ENCODE results near the gene MRPL14.
A peak's percentile ranks its signal among the peaks of the same experiment; 100 is the strongest.
"Not testable (repeated sequence)": the region's sequence is repeated elsewhere in the genome, so short reads cannot be mapped to it uniquely, and the experiment has no call there.

The MRPL14 gene

DNA sequence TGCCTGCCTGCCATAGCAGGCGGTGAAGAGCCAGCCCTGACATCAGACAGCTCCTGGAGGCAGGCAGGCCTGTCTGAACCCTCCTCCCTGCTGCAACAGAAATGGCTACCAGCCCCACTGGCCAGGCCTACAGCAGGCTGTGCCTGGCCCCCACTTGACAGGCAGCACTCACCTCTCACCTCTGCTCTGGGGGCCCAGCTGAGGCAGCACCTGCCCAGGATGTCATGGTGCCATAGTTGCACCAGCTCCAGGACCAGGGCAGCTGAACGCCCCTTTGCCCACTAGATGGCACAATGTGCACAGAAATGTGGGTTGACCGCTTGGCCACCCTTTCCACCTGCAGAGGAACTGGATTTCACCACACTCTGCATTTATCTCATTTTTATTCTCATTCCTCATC lies 30.6 kb downstream of the MRPL14 start:
- peak; percentile 73 for DNase-seq

DNA sequence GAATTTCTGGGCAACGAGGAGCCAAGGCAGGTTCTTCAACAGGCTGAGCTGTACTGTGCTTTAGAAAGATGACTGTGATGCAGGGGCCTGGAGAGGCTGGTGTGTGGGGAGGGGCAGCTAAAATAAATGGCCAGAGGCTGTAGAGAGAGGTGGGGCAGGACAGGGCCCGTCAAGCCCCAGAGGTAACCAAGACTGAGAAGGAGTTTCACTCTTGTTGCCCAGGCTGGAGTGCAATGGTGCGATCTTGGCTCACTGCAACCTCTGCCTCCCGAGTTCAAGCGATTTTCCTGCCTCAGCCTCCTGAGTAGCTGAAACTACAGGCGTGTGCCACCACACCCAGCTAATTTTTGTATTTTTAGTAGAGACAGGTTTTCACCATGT lies 32.0 kb downstream of the MRPL14 start:
- not testable (repeated sequence) for DNase-seq

DNA sequence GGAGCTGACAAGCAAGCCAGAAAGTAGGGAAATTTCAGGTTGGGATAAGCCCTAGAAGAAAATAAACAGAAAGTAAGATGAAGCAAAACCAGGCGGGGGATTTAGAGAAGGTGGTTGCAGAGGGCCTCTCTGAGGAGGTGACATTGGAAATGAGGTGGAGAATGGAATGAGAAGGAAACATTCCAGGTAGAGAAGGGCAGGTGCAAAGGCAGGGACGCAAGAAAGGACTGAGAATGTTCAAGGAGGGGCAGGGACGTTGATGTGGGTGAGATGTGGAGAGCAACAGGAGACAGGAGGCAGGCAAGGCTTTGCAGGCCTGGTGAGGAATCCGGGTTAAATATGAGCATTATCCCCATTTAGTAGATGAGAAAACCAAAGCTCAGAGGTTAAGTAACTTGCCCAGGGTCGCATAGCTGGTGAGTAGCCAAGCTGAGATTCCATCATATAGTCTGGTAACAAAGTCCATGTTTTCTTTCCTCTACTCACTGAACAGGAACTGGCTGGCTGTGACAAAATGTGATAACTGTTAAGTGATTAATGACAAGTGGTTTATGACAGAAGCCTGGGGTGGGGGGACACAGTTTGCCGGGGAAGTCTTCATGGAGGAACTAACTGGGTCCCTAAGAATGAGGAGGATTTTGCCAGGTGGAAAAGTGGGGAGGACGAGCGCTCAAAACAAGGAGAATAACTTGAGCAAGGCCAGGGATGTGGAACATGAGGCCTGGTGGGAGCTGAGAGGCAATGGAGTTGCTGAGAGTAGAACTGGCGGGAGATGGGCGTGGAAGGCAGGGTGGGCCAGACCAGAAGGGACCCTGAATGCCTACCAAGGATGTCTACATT lies 32.6 kb downstream of the MRPL14 start:
- DNase-seq, result no peak

DNA sequence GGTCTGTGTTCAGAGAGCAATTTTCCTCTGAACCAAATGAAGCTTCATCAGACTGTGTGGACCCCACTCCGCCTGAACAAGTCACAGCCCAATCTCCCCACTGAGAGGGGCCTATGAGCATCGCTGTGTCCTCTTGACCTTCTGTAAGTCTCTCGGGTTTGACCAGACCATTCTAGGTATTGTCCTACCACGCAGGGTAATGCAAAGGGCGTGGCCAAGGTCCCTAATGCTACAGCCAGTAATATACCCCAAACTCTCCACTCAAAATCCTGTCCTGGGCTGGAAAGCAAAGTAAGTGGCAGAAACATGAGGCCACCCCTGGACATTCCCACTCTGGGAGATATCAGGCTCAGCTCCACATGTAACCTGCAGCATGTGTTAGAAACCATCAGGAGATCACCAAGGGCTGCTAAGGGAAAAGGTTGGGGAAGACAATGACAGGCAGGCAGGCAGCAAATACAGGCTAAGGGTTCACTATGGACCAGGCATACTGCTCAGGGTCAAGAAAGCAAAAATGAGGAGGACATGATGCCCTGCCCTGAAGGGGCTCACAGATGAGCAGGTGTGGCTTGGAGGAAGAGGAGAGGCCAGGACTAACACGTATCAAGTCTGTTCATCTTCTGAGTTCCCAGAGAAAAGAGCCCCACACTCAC lies 33.4 kb downstream of the MRPL14 start:
- DNase-seq, result no peak

DNA sequence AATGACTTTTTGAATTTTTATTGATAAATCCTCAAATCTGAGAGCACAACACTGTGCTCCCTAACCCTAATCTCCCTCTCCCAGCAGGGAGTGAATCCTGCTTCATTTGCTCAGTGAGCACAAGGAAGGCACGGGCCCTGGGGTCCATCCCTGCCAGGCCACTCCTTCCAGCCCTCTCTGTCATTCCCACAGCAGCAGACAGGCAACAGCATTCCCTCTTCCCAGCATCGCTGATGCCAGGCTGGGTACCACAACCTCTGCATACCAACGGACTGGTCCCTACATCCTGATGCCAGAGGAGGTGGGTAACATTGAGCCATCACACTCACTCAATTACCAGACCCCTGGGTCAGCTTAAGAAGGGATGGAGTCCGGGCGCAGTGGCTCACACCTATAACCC lies 34.2 kb downstream of the MRPL14 start:
- DNase-seq, result no peak

DNA sequence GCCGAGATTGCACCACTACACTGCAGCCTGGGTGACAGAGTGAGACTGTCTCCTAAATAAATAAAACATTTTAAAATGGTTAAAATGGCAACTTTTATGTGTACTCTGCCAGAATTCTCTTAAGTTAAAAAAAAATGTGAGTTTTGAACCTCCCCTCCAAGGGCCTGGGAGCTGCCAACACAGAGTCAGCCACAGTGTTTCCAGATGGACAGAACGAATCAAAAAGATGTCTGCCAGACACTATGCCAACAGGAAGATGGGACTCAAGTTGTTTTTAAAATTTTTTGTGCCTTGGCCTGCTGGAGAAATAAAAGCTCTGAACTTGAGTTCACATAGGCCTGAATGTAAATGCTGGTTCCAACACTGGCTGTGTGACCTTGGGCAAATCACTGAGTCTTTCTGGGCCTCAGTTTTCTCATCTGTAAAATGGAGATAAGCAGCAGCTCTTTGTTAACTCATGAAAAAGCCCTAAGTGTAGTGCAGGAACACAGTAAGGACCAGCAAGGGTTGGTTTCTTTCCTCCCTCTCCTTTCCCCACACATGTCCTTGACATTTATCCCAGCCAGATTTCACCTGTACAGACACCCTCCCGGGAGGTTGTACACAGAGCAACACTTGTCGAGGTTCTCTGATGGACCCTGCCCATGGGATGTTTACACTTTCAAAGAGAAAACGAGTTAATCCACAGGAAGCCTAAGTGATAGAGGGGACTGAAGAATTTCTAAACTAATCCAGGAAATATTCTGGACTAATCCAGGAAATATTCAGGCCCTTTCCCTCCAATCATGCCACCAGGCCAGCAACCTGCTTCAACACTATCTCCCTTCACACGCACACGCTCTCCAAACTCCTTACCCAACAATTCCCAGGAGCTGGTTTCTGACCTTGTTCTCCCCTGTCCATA lies 35.0 kb downstream of the MRPL14 start:
- no peak for DNase-seq

DNA sequence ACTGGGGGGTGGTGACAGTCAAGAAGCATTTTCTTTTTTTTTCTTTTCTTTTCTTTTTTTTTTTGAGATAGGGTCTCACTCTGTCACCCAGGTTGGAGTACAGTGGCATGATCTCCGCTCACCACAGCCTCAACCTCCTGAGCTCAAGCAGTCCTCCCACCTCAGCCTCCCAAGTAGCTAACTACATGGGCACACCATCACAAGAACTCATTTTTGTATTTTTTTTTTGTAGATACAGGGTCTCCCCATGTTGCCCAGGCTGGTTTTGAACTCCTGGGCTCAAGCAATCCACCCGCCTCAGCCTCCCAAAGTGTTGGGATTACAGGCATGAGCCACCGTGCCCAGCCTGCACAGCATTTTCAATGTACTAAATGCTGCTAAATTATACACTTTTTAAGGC lies 35.9 kb downstream of the MRPL14 start:
- DNase-seq, result not testable (repeated sequence)

DNA sequence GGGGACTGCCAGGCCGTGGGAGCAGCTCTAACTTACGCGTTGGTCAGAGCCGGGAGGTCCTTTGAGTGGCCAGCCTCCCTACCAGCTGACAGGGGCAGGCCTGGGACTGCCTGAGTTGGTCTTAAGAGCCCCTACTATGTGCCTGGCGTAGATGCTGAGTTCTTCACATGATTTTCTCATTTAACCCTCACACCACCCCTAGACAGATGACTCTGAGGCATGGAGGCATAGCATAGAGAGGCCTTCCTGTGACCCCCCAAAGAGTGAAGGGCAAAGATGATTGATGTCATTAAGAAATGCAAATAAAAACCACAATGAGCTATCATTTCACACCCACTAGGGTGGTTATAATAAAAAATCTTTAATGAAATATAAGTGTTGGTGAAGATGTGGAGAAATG lies 36.8 kb downstream of the MRPL14 start:
- no peak for DNase-seq

DNA sequence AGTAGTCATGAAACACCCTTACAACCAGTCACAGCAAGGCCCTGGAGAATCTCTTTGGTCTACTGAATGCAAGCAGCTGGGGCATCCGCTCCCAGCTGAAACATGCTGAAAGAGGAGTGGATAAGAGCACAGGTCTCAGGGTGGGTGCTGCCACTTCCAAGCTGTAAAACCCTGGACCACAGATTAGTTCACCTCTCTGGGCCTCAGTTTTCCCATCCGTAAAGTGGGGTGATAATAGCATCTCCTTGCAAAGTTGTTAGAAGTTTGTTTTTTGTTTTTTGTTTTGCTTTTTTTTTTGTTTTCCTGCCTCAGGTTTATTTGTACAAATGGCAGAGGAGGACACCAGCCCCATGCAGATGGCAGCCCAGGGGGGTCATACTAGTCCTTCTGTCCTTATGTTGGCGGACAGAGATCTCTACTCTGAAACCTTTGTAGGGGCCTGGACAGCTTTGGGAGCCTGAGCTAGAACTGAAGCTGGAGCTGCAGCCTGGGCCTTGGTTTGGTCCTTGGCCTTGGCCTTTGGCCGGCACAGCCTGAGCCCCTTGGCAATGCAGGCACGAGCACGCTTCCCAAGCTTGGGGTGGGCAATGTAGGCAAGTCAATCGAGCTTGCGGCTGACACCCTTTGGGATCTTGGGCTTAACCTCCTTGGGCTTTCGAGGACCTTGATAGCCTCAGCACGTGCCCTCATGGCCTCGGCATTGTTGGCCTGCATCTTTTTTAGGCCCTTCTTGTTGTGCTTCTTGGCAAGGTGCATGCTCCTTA lies 38.2 kb downstream of the MRPL14 start:
- no peak for DNase-seq

DNA sequence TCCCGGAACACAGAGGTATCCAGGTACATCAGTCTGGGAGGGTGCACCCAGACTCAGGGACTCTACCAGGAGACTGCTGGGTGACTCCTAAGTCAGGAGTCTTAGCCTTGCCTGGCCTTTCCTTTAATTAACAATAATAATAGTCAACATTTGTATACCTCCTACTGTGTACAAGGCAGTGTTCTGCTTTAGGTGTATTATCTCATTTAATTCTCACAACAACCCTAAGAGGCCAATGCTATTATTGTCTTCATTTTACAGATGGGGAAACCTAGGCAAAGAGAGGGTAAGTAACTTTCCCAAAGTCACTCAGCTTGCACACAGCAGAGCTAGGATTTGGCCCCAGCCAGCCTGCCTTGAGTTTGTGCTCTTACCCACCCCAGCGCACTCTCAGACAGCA lies 39.6 kb downstream of the MRPL14 start:
- DNase-seq, result no peak

DNA sequence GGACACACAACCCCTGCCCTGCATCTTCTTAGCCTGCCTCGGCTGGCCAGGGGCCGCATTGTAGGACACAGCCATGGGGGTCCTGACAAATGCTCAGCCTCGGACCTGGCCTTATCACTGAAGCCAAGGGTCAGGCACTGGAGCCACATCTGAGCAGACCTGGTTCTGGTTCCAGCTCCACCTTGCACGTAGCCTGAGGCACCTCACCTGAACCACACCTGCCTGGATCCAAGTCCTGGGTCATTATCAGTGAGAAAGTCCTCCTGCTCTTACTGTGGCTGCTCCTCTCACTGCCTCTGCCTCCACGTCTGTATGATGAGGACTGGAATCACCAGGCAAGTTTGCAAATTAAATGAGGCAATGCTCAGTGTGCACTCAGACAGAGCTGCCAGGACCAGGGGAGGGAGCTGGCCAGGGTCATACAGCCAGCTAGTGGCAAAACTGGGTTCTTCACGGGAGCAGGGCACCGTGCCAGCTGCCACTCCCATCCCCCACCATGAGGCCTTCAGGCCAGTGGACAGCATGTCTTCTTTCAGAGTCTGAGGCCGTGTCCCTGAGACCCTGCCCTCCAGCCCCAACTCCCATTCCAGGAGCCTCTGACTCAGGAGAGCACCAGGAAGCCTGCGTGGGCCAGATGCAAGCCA lies 40.2 kb downstream of the MRPL14 start:
- DNase-seq, result no peak

DNA sequence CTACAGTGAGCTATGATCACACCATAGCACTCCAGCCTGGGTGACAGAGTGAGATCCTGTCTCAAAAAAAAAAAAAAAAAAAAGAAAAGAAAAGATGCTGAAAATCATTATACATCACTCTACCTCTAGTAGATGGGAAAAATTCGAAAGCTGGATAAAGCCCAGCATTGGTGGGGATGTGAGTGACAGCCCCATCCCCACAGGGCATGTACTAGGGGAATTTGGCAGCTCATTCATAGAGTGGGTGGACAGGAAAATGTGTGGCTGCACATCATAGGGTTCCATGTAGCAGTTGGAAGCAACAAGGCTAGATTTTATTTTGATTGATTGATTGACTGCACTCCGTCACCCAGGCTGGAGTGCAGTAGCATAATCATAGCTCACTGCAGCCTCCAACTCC lies 42.0 kb downstream of the MRPL14 start:
- DNase-seq, result no peak

DNA sequence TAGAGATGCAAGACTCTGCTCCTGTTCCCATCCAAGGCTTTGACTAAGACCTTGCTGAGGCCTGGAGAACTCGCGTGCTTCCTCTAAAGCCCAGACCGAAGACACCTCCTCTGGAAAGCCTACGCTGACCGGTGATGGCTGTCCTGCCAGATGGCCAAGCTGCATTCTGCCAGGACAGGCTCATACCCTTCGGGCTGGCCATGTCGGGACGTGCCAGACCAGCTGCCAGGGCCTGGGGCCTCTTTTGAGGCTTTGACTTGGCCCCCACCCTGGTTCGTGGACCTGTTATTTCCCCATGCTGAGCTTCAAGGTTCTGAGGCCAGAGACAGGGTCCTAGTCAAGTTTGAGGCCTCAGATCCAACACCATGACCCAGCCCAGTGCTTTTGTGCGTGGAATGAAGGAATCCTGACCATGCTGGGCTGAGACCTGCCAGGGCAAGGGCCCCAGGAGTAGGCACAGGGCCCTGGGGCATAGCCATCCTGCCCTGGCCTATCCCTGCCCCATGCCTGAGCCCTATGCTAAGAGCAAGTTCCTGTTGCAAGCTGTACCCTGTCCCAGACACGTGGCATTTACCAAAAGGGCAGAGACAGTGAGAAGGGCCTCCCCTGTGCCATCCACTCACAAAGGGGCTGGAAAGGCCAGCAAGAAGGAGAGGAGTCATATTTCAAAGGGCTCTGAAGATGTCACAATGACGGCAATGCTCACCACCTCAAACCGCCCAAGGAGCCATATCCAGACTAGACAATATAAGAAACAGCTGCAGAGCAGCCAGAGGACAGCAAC lies 42.8 kb downstream of the MRPL14 start:
- no peak for DNase-seq

DNA sequence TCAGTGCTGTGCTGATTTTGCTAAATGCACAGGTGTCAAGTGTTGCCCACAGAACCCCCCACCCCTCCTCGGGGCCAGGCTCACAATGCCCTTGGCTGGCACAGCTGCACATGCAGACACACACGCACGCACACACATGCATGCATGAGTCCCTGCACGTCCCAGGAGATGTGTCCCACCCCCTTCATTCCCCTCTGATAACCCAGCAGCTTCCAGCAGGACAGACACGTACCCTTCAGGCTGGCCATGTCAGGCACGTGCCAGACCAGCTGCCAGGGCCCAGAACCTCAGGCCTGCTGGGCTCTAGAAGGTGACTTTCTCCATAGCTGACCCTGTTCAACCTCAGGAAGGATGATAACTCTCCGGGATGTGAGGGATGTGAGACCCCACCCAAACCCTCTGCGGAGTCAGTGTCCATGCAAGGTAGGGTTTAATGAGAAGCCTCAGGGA lies 44.4 kb downstream of the MRPL14 start:
- DNase-seq, result no peak

DNA sequence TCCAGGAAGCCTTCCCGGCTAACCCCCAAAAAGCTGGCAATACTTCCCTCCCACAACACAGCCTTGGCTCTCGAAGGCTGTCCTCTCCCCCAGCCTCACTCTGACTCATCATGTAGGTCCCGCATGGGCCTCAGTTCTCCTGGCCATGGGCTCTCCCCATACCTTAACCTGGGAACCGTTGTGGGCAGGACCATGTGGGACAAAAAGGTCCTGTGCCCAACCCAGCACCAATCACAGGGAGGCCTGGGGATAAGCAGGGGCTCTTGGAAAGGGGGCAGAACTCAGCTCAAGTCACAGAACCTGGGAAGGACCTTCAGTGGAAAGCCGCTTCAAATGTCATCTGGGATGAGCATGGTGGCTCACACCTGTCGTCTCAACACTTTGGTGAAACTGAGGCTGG lies 45.5 kb downstream of the MRPL14 start:
- no peak for DNase-seq

DNA sequence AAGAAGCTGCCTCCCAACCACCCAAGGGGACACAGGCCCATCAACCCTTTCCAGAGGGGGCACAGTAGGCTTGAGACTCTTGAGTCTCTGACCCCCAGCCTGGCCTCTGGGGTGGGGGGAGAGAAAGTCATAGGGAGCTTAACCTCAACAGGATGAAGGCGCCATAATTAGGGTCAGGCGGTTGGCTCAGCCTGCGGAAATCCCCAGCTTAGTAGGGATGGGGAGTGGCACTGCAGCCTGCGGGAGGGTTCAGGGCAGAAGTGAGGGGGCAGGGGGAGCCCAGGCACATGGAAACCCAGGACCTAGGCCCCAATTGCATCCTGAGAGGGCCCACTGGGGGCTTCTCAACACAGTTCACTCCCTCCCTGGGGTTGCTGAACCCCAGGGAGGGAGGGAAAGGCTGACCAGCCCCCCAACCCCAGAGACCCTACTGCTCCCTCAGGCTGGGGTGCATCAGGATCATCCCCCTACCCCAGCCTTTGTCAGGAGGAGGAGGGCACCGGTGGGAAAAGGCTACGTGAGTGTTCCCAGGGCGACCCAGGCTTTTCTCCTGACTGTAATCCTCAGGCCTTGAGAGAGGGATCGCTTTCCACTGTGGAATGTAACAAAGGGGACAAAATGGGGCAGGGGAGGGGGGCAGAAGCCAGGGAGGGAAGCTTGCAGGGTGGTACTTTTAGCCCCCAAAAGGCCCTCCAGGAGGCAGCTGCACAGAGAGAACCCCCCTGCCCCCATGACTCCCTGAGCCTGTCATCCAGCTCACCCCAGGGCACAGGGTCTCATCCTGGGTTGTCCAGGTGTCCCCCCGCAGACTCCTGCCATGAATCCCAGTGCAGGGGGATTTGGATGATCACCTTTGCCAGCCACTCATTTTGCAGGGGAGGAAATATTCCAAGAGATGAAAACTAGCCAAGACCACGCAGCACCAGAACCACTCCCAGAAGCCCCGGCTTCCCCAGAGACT lies 46.4 kb downstream of the MRPL14 start:
- DNase-seq, result no peak

DNA sequence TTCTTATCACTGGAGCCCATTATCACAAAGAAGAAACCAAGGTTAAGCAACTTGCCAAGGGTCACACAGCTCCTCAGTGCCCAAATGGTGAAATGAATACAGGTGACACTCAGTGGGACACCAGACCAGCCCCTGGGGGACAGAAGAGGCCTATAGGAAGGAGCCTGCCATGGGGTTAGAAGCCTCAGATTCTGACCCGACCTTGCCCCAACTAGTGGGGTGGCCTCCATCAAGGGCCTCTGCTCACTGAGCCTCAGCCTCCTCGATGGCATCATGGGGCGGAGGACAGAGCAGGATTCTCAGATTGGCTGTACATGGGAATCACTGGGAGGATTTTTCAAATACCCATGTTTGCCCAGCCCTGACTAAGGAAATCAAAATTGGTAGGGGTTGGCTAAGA lies 47.6 kb downstream of the MRPL14 start:
- no peak for DNase-seq

DNA sequence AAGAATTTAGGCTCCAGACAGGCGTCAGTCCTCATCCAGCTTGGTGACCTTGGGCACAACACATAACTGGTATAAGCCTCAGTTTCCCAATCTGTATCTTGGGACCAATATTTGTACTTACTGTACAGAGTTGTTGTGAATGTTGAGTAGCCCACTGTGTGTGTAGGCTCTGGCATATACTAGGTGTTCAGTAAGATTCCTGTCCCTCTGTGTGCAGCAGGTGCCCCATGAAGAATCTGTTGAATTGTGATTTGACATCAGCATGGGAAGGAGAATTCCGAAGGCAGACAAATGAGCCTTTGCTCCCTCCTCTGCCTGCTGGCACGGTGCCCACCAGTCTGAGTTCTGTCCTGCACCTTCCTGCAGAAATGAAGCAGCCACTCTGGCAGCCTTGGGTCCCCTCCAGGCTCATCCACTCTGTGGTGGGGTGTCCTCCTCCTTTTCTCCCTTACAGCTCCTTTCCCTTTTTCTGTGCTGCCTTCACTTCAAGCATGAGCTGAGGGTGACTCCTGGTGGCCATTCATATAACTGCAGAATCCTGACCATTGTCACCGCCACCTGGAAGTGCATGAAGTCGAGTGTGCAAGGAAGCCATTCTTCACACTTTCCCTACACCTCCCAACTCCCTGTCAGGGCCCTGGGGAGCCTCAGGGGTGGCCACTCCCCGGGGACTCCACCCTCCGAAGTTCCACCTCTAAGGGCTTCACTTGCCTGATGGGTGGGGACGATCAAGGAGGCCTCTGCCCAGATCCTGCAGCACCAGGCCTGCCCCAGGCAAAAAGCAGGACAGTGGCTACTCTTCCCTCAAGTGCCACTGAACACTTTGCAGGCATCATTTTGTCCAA lies 48.2 kb downstream of the MRPL14 start:
- peak; percentile 65 for DNase-seq

DNA sequence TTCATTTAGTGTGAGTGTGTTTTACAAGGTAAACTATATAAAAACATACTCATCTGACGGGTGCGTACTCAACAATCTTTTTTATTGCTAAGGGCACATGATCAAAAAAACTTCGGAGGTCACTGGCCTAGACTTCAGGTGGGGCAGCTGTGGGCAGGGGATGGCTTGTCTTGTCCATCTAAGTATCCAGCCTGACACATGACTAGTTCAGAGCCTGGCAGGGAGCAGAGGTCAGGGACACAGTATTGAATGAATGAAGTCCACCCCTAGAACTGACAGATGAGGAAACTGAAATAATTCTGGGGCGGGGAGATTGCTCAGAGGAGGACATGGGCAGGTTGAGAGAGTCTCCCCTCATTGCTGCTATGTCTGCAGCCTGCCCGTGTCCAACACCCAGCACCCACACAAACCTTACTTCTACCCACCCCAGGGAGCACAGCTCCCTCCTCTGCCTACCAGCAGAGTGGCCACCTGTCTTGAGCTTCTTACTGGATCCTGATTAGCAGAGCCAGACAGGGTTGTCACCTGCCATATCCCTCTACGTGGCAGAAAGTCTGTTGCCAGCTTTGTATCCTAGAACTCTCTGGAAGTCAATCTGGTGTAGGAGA lies 48.9 kb downstream of the MRPL14 start:
- no peak for DNase-seq
